GM18517 (cell line): ENCODE measurements around the gene KLF4.

Experiments
- ATAC-seq: cut with Tn5 transposase; IDR thresholded peaks from one replicate; pipeline ENCODE4 v1.9.1; 2021; ENCODE audit warnings: mild to moderate bottlenecking, moderate library complexity; ENCODE audit not compliant: unreplicated experiment

Gene KLF4

GRCh38 chr9:107488375-107489143 lies 1.0 kb downstream of the KLF4 start:
- ATAC-seq: no peak

- no peak for ATAC-seq
These were observed 1.8 kb downstream of the KLF4 start for GRCh38 chr9:107487521-107488374.

DNA sequence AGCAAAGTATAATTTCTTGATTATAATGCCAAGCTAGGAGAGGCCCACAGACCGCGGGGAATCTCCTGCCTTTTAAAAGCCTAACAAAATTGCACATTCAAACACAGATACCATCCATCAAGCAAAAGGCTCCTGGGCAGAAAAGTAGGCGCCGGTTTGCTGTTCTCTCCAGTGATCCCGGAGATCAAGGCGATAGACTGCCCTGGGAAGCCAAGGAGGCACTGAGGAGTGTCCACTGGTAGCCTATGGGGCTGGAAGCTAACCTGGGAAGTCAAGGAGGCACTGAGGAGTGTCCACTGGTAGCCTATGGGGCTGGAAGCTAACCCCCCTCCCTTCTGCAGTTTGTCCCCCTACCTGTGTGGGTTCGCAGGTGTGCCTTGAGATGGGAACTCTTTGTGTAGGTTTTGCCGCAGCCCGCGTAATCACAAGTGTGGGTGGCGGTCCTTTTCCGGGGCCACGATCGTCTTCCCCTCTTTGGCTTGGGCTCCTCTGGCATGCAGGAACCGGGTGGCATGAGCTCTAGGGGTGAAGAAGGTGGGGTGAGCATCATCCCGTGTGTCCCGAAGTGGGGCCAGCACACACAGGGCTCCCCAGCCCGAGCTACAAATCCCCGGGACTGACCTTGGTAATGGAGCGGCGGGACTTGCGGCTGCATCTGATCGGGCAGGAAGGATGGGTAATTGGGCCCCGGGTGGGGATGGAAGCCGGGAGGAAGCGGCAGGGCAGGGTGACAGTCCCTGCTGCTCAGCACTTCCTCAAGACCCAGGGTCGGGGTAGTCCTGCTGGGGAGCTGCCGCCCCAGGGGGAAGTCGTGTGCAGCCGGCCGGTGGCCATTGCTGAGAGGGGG lies 2.7 kb downstream of the KLF4 start:
- ATAC-seq: no peak

DNA sequence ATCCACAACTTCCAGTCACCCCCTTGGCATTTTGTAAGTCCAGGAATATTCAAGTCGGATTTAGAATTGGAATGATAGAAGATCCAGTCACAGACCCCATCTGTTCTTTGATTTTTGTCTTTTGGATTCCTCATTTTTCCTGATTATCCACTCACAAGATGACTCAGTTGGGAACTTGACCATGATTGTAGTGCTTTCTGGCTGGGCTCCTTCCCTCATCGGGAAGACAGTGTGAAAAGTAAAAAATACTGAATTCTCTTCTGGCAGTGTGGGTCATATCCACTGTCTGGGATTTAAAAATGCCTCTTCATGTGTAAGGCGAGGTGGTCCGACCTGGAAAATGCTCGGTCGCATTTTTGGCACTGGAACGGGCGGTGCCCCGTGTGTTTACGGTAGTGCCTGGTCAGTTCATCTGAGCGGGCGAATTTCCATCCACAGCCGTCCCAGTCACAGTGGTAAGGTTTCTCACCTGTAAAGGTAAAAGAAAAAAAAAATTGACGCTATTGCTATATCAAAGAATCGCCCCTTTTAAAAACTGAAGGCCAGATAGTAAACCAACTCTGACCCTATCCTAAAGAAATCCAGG lies 4.0 kb downstream of the KLF4 start:
- ATAC-seq: no peak

DNA sequence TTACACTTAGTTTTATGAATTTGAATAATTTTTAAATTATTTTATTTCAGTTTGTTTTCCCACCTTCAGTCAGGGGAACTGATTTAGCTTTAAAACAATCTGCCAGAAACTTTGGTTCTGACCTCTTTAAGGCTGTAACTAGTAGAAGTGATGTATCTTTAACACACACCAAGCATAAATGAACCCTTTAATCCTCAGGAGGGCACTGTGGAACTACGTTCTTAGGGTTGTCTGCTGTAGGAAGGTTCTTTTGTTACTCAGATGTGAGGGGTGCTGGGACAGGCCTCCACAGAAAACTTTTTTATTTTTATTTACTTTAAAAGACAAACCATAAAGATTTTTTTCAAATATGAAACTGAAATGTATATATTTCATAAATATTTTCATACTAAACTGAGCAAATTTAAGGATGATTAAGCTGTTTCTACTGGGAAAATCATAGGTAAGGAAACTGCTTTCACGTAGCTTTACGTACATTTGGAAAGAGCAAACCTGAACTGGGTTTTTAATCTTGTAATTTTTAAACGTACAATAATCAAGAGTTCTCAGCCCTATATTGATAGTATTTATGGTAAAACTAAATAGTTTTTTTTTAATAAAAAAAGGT lies 5.3 kb downstream of the KLF4 start:
- ATAC-seq: no peak

DNA sequence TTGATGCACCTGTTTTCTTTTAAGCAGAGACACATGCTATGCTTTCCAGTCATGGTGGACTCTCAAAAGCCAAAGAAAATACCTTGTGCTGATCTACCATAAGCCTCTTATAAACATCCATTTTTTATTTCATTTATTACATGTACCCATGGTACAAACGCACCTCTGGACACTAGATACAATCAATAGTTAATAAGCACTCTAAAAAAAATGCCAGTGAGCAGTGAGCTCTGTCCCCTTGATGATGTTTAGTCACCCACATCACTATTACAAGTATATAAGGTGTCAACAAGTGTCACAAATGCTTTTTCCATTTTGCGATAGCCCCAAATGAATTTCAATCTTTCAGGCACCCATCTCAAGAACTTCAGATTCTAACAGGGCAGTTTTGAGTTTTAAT lies 5.9 kb downstream of the KLF4 start:
- no peak for ATAC-seq

DNA sequence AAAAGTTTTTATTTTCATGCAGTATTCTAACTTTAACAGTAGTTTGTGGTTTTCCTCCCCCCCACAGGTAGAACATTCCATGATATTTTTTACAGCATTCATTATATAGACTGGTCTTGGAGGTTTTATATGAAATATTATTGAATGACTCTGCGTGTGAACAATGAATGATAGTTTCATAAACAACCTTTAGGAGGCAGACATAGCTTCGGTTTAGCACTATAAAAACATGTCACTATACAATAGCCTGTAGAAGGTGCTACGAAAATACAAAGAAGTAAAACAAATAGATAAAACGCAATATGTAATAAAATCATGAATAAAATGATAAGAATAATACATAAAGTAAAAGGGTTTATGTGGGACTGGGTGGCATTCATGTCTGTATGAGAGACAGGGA lies 8.5 kb downstream of the KLF4 start:
- no peak for ATAC-seq

DNA sequence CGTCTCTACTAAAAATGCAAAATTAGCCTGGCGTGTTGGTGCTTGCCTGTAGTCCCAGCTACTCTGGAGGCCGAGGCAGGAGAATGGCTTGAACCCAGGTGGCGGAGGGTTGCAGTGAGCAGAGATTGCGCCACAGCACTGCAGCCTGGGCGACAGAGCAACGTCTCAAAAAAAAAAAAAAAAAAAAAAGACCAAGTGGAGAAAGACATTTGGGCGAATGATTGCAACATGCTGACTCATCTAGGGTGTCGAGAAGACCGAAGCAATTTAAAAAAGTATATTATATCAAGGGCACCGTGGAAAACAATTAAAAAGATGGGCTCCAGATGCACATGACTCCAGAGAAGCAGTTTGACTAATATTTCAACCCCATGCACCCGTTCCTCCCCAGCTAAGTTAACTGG lies 9.2 kb downstream of the KLF4 start:
- ATAC-seq: no peak

DNA sequence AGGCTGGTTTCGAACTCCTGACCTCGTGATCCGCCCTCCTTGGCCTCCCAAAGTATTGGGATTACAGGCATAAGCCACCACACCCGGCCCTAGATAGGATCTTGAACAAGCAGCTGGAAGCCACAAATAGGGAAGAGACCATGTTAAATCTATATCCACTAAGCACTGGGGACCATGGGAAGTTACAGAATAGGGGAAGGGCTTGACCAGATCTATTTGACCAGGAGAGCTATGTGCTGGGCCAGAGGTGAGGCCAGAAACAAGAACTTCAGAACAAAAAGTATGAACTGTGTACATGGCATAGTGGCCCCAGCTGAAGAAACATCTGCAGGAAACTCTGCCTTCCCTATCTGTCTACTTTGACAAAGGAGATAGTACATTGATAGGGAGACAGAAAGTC lies 10.8 kb downstream of the KLF4 start:
- no peak for ATAC-seq

DNA sequence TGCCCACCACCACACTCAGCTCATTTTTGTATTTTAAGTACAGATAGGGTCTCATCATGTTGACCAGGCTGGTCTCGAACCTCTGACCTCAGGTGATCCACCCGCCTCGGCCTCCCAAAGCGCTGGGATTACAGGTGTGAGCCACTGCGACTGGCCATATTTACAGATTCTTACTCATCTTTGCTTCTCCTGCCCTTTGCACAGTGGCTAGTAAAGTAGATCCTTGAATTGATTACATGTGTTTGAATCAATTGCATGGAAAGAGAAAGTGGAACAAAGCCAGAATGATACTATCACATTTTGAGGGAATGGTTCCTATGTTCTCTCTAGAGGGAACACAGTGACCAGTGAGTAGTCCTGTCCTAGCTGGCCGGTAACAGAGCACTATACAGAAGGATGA lies 15.4 kb downstream of the KLF4 start:
- ATAC-seq: no peak

GRCh38 chr9:107472581-107473340 lies 16.8 kb downstream of the KLF4 start:
- no peak for ATAC-seq

DNA sequence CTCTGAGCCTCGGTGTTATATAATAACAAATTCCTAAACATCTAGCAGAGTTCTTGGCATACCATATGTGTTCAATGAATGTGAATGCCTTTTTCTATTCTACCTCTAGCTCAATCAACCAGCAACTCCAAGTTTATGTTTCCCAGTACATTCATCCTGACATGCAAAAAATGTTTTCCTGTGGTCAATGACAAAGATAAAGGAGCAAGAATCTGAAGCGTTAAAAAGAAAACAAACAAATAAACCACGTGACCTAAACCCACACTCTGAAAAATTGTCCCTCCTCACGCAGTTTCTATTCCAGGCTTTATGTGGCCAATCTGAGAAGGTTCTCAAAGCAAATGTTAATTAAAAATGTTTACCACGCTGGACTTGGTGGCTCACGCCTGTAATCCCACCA lies 18.0 kb downstream of the KLF4 start:
- ATAC-seq: no peak

DNA sequence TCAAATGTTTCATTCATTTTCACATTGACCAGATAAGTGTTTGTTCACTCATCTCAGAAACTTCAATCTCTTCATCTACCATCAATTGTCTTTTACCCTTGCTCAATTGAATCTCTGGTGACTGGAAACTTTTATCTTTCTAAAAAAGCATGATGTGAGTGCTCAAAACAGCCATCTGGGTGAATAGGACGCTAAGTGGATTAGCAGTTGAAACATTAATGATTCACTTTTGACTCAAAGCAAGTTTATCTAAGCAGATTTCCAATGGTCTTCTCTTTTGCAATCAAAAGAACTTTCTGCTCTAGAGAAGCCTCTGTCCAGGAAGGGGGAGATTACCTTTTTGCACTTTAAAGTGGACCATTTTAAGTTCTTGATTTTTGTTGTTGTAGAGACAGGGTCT lies 22.2 kb downstream of the KLF4 start:
- ATAC-seq: no peak

DNA sequence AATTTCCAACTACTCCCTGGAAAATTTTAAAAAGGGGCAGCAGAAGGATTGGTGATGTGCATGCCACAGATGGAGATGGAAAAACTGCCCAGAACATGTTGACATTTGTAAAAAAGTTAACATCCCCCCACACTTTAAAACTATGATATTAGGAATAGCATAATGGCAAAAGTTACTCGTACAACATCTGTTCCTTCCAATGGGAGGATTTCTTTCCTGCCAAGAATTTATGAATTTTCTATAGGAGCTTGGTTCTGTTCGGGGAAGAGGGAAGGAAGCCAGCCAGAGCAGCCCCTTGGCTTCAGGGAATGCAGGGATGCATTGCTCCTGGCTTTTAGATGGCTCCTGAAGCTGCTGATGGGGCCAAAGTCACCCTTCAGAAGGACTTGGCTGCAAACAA lies 22.7 kb downstream of the KLF4 start:
- ATAC-seq: no peak

- ATAC-seq: no peak
These were observed 23.8 kb downstream of the KLF4 start for GRCh38 chr9:107465467-107466451.

DNA sequence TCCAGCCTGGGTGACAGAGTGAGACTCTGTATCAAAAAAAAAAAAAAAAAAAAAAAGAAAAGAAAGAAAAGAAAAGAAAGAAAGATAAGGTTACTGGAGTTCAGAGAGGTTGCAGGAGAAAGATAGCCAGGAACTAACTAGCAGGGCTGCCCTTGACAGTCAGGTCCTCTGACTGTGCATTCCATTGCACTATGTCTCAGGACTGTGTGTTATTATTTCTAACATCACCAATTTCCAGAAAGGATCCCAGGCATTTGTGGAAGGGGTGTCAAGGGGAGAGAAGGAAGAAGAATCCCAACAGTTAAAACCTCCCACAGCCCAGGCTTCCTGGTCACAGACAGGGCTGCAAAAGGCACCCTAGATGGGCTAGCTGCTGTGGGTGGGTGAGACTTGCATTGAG lies 25.1 kb downstream of the KLF4 start:
- ATAC-seq: no peak

DNA sequence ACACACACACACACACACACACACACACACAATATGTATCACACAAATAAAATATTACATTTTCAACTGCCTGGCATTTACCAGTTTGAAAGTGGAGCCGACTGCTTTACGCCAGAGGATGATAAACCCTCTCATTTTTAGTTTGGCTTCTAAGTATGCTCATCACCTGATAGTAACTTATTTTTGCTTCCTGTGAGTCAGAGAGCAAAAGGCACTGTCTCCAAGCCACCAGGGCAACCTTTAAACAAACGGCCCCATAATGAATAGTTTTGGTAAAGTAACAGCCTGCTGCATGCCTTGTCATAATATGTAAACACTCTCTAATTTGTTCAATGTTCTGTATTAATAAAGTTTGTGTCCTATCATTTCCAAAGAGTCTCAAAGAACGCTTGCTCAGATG lies 26.9 kb downstream of the KLF4 start:
- no peak for ATAC-seq

- ATAC-seq: no peak
These were observed 29.2 kb downstream of the KLF4 start for GRCh38 chr9:107460153-107461023.
